ENCODE results near the gene CHD5.

- no peak for TF ChIP-seq CTCF (IDR thresholded peaks at IDR 0.05)
- TF ChIP-seq POLR2AphosphoS5 (IDR thresholded peaks at IDR 0.05; ENCODE audit: low read depth, low read length): no peak
- TF ChIP-seq SIN3A (IDR thresholded peaks at IDR 0.05; ENCODE audit: borderline replicate concordance, insufficient read depth, low read depth, low read length): no peak
- TF ChIP-seq REST (IDR thresholded peaks at IDR 0.05; ENCODE audit: insufficient read depth in 1 of 2, low read depth in 2 of 2, low read length in 1 of 2): no peak
- TF ChIP-seq TCF7L2 (IDR thresholded peaks at IDR 0.05; ENCODE audit: low read depth, low read length): no peak
Measured at GRCh38 chr1:6086762-6087376, 93.3 kb downstream of the CHD5 start.
